ENCODE measurements around the gene ZMYM2.

ZMYM2 gene

GRCh38 chr13:20069956-20070355 is 111.4 kb downstream of the ZMYM2 start:
- TF ChIP-seq RAD21 (IDR thresholded peaks at IDR 0.05; ENCODE audit: low read depth), result no peak
- no peak for TF ChIP-seq ZBTB7A (IDR thresholded peaks at IDR 0.05; ENCODE audit: low read depth)
- no peak for TF ChIP-seq NFIC (IDR thresholded peaks at IDR 0.05)
- no peak for TF ChIP-seq TEAD4 (IDR thresholded peaks at IDR 0.05)
- no peak for TF ChIP-seq TCF12 (IDR thresholded peaks at IDR 0.05; ENCODE audit: low read depth)
- no peak for TF ChIP-seq FOXM1 (IDR thresholded peaks at IDR 0.05; ENCODE audit: borderline replicate concordance, low read depth)
- no peak for TF ChIP-seq EP300 (IDR thresholded peaks at IDR 0.05; ENCODE audit: borderline replicate concordance)
- no peak for TF ChIP-seq MAX (IDR thresholded peaks at IDR 0.05)
- no peak for TF ChIP-seq REST (IDR thresholded peaks at IDR 0.05; ENCODE audit: low read depth)
- TF ChIP-seq CEBPB (IDR thresholded peaks at IDR 0.05), result no peak
- no peak for TF ChIP-seq YY1 (IDR thresholded peaks at IDR 0.05; ENCODE audit: low read depth)
- TF ChIP-seq CREB1 (IDR thresholded peaks at IDR 0.05; ENCODE audit: low read depth), result no peak
- TF ChIP-seq USF1 (IDR thresholded peaks at IDR 0.05), result no peak
- no peak for TF ChIP-seq EGR1 (IDR thresholded peaks at IDR 0.05)

GRCh38 chr13:20073775-20074174 is 115.2 kb downstream of the ZMYM2 start:
- no peak for TF ChIP-seq ZBTB7A (IDR thresholded peaks at IDR 0.05; ENCODE audit: low read depth)

GRCh38 chr13:20074966-20075365 is 116.4 kb downstream of the ZMYM2 start:
- TF ChIP-seq CREB1 (IDR thresholded peaks at IDR 0.05; ENCODE audit: low read depth) (no peak), MAX (IDR thresholded peaks at IDR 0.05) (no peak), TAF1 (IDR thresholded peaks at IDR 0.05; ENCODE audit: low read depth) (no peak), EP300 (IDR thresholded peaks at IDR 0.05; ENCODE audit: borderline replicate concordance) (no peak), TEAD4 (IDR thresholded peaks at IDR 0.05) (no peak)

GRCh38 chr13:20077086-20077485 is 118.6 kb downstream of the ZMYM2 start:
- TF ChIP-seq NFIC (IDR thresholded peaks at IDR 0.05), result no peak
- TF ChIP-seq RAD21 (IDR thresholded peaks at IDR 0.05; ENCODE audit: low read depth), result no peak
- TF ChIP-seq FOXM1 (IDR thresholded peaks at IDR 0.05; ENCODE audit: borderline replicate concordance, low read depth), result no peak

- no peak for TF ChIP-seq TCF12 (IDR thresholded peaks at IDR 0.05; ENCODE audit: low read depth)
- TF ChIP-seq CREB1 (IDR thresholded peaks at IDR 0.05; ENCODE audit: low read depth), result no peak
- TF ChIP-seq RAD21 (IDR thresholded peaks at IDR 0.05; ENCODE audit: low read depth), result no peak
- TF ChIP-seq ZBTB7A (IDR thresholded peaks at IDR 0.05; ENCODE audit: low read depth), result no peak
- TF ChIP-seq TAF1 (IDR thresholded peaks at IDR 0.05; ENCODE audit: low read depth), result no peak
- no peak for TF ChIP-seq USF1 (IDR thresholded peaks at IDR 0.05)
- TF ChIP-seq MAX (IDR thresholded peaks at IDR 0.05), result no peak
- no peak for TF ChIP-seq YY1 (IDR thresholded peaks at IDR 0.05; ENCODE audit: low read depth)
- TF ChIP-seq NFIC (IDR thresholded peaks at IDR 0.05), result no peak
- TF ChIP-seq CEBPB (IDR thresholded peaks at IDR 0.05), result no peak
- TF ChIP-seq FOXM1 (IDR thresholded peaks at IDR 0.05; ENCODE audit: borderline replicate concordance, low read depth), result no peak
- no peak for TF ChIP-seq EGR1 (IDR thresholded peaks at IDR 0.05)
- TF ChIP-seq REST (IDR thresholded peaks at IDR 0.05; ENCODE audit: low read depth), result no peak
- TF ChIP-seq EP300 (IDR thresholded peaks at IDR 0.05; ENCODE audit: borderline replicate concordance), result no peak
- no peak for TF ChIP-seq TEAD4 (IDR thresholded peaks at IDR 0.05)
These were observed 122.0 kb downstream of the ZMYM2 start for GRCh38 chr13:20080377-20081164.

- TF ChIP-seq RAD21 (IDR thresholded peaks at IDR 0.05; ENCODE audit: low read depth) (peak; percentile 23; the same call in 1 of the 2 replicates), NFIC (IDR thresholded peaks at IDR 0.05) (no peak)
These were observed 131.8 kb downstream of the ZMYM2 start for GRCh38 chr13:20090349-20090748.
